GM12874 (cell line): Measurements from ENCODE around the gene PDGFD.

Source experiments
- TF ChIP-seq, protein P1 (sequence below): IDR thresholded peaks from 2 replicates; pipeline ENCODE4 v1.5.1; 2011; ENCODE audit warnings: low read depth, mild to moderate bottlenecking, control low read depth, low read length, moderate library complexity; ENCODE audit not compliant: insufficient read depth

PDGFD gene

DNA sequence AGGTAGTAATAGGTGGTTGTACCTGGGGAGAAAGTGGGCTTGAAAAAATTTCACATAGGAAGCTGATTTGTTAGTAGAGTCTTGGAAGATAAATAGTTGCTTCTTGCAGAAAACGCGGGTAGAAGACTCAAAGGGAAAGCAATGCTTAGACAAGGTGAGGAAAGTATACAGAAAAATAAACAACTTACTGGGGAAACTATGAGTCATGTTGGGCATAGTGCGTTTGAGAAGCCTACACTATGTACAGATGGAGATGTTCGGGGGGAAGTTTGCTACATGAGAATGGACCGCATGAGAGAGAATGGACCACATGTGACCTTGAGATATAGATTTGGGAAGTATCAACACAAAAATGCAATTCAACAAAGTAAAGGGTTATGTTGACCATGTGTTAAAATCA, 214.2 kb downstream of the PDGFD start:
- TF ChIP-seq, protein P1, sequence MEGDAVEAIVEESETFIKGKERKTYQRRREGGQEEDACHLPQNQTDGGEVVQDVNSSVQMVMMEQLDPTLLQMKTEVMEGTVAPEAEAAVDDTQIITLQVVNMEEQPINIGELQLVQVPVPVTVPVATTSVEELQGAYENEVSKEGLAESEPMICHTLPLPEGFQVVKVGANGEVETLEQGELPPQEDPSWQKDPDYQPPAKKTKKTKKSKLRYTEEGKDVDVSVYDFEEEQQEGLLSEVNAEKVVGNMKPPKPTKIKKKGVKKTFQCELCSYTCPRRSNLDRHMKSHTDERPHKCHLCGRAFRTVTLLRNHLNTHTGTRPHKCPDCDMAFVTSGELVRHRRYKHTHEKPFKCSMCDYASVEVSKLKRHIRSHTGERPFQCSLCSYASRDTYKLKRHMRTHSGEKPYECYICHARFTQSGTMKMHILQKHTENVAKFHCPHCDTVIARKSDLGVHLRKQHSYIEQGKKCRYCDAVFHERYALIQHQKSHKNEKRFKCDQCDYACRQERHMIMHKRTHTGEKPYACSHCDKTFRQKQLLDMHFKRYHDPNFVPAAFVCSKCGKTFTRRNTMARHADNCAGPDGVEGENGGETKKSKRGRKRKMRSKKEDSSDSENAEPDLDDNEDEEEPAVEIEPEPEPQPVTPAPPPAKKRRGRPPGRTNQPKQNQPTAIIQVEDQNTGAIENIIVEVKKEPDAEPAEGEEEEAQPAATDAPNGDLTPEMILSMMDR = no peak

DNA sequence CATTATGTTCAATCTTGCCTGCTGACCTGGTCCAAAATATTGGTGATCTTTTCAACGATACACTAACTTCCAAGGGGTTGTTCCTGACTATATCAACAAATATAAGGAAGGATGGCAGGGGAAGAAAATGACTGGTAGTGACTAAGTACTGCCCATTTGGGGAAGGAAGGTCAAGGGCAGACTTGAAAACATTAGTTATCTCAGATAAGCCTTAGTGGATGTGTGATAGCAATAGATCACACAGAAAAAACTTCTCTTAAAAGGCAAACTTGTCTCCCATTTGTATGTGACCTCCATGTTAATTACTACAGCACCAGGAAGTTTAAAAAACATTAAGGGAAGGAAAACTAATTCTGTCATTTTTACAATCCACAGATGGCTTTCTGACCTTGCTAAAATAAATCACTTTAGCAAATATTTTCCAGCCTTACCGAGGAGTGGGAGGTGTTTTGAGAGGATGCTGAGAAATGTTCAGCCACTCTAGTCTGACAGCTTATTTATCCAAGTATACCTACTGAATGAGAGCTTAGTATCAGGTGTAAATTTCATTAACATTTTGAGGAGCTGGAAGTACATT, 215.7 kb downstream of the PDGFD start:
- TF ChIP-seq, protein P1 = no peak

DNA sequence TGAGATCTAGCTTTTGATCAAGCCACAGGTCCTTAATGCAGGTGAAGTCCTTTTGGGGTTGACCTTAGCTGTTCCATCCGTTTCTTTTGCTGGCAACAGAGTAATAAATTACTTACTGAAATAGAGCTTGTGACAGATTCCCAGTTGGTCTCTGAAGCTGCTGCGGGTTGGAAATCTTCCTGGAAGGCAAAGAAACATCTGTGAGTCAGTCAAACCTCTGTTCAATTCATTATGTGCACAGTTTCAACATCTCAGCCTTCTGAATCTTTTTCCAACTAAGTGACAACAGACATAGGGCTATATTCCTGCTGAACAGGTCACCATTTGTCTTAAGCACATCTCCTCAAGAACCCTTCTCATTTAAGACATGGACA, 216.4 kb downstream of the PDGFD start:
- TF ChIP-seq, protein P1 = no peak

DNA sequence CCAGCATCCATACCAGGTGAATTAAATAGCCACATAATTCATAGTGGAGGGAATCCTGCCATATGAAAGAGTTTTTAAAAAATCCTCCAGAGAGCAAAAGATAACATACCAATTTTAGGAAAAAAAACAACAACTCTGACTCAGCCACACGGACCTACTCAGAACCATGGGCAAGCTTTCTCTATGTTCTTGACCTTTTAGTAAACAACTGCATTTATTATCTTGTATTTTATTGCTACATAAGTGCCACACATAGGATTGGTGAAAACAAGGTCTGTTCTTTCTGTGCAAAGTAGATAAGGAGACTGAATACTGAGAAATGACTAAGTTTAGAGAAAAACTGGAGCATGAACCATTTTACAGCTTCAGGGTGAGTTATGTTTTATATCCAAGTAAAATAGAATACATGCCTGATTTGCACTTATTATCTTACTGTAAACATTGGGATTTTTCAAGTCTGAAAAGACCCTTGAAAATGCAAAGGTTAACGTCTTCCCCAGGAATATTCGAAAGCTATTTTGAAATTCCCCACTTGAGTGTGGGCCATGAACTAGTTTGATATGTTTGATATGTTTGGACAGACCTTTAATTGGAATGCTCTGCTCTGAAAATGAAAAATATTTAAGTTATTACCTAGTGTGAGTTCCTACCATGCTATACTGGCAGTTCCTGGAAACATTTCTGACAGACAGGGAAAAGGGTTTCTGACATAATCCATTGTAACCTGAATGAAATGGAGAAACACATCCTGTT, 217.0 kb downstream of the PDGFD start:
- TF ChIP-seq, protein P1 = no peak

DNA sequence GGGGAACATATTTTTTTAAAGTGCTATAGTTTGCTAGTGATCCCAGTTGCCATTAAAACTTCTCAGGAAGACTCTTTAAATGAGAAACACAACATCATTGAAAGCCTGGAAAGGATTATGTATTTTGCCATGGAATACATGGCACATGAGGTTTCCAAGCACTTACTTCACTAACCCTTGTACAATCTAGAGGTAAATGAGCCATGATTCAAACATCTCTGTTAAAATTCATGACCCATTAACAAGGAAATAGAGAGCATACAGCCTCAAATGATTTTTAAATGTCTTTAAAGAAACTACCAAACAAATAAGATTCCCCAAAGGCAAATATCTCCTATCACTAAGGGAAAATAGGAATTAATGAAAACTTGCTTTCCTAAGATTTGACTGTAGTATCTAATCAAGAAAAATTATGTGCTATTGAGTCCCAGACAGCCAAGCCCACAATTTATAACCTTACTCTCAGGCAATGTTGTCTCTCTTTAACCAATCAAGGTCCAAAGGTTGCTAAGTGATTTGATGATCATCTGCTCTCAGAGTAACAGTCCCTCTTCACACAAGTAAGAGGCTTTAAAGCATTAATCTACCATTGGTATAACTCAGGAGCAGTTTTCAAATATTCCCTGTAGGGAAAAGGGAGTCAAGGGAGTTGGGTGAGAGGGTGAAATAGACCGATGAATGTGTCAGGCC, 219.6 kb downstream of the PDGFD start:
- TF ChIP-seq, protein P1 = no peak

DNA sequence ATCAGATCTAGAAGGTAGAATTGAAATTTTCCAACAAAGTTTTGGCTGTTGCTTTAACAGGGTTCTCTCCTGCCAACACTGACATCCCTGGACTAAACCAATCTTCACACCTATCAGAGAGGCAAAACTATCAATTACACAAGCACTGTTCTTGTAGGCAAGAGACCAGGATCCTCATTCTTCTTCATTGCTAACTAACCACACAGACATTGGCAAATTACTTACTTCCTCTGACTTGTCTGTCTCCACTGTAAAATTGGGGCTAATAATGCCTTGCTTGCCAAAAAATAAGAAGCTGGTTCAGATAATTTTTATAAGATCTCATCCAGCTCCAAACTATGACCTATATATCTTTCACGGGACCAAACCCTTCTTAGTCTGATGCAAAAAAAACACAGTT, 221.3 kb downstream of the PDGFD start:
- TF ChIP-seq, protein P1 = no peak

DNA sequence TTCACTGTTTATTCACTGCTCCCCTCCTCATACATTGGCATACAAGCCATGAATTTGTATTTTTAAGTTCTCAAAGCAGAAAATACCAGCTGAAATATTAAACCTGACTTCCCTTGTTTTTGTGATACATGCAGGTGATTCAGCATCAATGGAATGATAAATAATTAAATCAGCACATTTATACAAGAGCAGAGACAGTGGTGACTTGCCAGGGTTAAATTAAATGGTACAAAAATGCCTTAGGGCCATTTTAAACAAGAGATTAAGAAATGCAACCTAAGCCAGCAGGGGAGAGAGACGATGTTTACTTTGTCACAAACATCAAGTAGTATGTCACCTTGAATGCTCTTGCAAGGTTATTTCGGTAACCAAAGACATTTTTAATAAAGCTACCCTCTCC, 223.4 kb downstream of the PDGFD start:
- TF ChIP-seq, protein P1 = no peak
